Dermis lymphatic vessel endothelial cell (primary cell): ENCODE results near the gene PRAMEF5. TPM values are rescaled to one million over a fixed set of nuclear protein-coding genes. Genes with fewer than 3 reads are reported as not detected.

ENCODE experiments used
- total RNA-seq: library from RNA; depleted of rRNA; stranded (reverse); fragments of >200 nt; gene quantifications from 2 replicates; pipeline ENCODE4 v1.2.1, GENCODE V29; 2014

Gene PRAMEF5
- total RNA-seq, result not detected in 2 replicates

DNA sequence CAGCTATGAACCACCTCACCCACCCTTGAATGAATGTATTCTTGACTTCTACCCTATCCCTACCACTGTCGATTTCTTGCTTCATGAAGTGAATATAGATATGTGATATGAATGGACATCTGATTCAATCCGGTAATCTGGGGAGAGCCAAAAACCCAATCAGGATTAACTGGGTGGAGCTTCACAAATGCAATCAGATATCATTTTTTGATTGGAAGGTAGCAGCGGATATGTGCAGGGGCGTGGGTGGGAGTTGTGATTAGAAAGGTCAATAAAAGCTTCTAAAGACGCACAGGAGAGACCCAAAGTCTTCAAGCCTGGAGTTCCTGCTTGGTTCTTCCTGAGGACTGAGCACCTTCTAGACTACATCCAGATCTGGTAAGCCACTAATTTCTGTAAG is at the start of gene PRAMEF5:
Gene PRAMEF5, plus strand, starts transcription at position 301 of the 400 bp plus-strand sequence. CDS start 5,071 bp downstream, outside the sequence.

DNA sequence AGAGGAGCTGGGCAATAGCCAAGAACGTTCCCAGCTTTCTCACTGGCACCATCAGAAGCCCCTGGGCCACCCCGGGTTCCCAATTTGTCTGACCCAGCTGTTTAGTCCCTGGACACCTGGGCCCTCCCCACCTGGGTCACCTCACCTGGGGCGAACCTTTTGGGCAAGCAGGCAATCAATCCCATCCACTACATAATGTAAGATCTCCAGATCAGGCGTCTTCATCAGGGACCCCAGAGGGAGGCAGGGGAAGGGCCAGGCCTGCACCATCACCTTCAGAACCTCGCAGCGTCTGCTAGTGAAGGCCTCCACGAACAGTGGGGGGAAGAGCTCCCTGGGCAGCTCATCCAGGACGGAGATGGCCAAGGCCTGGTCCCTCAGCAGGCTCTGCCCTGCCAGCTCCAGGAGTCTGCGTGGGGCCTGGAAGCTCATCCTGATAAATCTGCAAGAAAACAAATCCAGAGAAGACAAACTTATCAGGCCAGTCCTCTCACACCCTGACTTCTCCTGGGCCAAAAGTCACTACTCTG is 28.3 kb upstream of the PRAMEF5 start, which contains the start of gene PRAMEF18:
Gene PRAMEF18, minus strand, starts transcription at position 480 of the 530 bp plus-strand sequence. Its CDS starts 48 bp downstream, at position 432.

DNA sequence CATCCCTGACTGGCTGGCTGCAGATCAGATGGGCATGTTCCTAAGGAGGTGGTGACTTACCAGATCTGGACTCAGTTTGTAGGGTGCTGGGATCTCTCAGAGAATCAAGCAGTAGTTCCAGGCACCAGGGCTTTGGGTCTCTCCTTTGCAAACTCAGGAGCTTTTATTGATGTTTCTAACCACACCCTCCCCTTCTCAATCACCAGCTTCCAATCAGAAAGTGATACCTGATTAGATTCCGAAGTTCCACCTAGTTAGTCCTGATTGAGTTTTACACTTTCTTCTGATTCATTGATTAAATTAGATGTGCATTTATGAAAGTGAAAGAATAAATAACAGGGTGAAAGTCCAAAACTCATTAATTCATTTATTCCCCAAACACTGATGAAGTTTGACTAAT is 31.0 kb downstream of the PRAMEF5 start, which contains the start of gene PRAMEF8:
Gene PRAMEF8, minus strand, starts transcription at position 101 of the 400 bp plus-strand sequence. CDS start 1,046 bp downstream, outside the sequence.

GRCh38 chr1:13303239-13303638 is 49.2 kb downstream of the PRAMEF5 start, which contains the start of gene PRAMEF33:
Gene PRAMEF33, plus strand, starts transcription at chr1:13303539. Its CDS starts 2,416 bp downstream, at chr1:13305955.

Other genes starting within 250 kb of the PRAMEF5 start
- not detected in 2 replicates for gene PRAMEF27, start 197.6 kb upstream of the PRAMEF5 start, total RNA-seq
- gene HNRNPCL3, start 193.4 kb upstream of the PRAMEF5 start, total RNA-seq, result not detected in 2 replicates
- not detected in 2 replicates for gene PRAMEF25, start 183.4 kb upstream of the PRAMEF5 start, total RNA-seq
- gene HNRNPCL2, start 137.3 kb upstream of the PRAMEF5 start, total RNA-seq, result not detected in 2 replicates
- not detected in 2 replicates for gene PRAMEF26, start 98.2 kb upstream of the PRAMEF5 start, total RNA-seq
- gene HNRNPCL4, start 88.6 kb upstream of the PRAMEF5 start, total RNA-seq, result not detected in 2 replicates
- not detected in 2 replicates for gene PRAMEF9, start 82.3 kb upstream of the PRAMEF5 start, total RNA-seq
- not detected in 2 replicates for gene PRAMEF13, start 52.8 kb upstream of the PRAMEF5 start, total RNA-seq
- not detected in 2 replicates for gene PRAMEF18, start 28.0 kb upstream of the PRAMEF5 start, total RNA-seq
- gene PRAMEF8, start 30.9 kb downstream of the PRAMEF5 start, total RNA-seq, result not detected in 2 replicates
- not detected in 2 replicates for gene PRAMEF33, start 49.3 kb downstream of the PRAMEF5 start, total RNA-seq
- gene PRAMEF15, start 61.4 kb downstream of the PRAMEF5 start, total RNA-seq, result not detected in 2 replicates
- not detected in 2 replicates for gene PRAMEF14, start 92.9 kb downstream of the PRAMEF5 start, total RNA-seq
- gene PRAMEF19, start 117.7 kb downstream of the PRAMEF5 start, total RNA-seq, result not detected in 2 replicates
- gene PRAMEF17, start 135.4 kb downstream of the PRAMEF5 start, total RNA-seq, result not detected in 2 replicates
- not detected in 2 replicates for gene PRAMEF20, start 156.3 kb downstream of the PRAMEF5 start, total RNA-seq